HG02943 (cell line): Measurements from ENCODE around the gene HECTD1.
"Not testable (repeated sequence)": the region's sequence is repeated elsewhere in the genome, so short reads cannot be mapped to it uniquely, and the experiment has no call there.

Experiments
- ATAC-seq: cut with Tn5 transposase; IDR thresholded peaks from one replicate; pipeline ENCODE4 v1.9.1; 2021; ENCODE audit warnings: mild to moderate bottlenecking, low read depth, moderate library complexity; ENCODE audit not compliant: unreplicated experiment

HECTD1 gene

DNA sequence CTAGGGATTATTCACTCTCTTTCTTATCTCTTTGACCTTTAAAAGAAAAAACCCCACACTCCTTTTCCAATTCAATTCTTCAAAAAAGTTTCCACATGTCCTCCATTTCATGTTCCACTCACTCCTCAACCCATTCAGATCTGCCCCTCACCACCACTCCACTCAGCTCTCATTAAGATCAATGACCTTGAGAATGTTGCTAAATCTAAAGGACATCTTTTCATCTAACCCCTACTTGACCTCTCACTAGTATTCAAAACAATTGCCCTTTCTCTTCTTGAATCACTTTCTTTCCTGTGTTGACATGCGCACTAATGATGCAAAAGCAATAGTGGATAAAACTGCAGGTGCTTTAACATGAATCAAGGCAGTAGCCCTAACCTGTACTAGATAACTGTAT, 9.9 kb downstream of the HECTD1 start:
- ATAC-seq = no peak

DNA sequence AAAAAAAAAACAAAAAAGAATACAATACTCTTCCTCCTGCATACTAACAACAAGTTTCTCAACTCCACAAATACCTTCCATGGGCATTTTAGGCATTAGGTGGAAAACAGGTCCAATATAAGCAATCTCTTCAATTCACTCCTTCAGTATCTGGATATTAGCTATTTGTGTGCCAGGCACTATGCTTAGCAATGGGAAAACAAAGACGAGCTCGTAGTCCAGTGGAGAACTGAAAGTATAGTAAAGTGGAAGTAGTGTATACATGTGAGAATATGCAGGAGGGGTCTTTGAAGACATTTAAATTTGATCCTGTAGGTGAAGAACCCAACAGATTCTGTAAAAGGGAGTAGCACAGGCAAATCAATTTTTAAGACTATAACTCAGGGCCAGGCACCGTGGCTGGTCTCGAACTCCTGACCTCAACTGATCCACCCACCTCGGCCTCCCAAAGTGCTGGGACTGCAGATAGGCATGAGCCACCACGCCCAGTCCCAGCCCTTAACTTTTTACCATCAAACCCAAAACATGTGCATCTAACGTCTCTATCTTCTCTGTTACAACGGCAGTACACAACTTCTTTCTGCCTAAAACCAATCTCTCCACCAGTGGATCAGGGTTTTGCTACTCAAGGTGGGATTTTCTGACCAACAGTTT, 10.6 kb downstream of the HECTD1 start:
- no peak for ATAC-seq

DNA sequence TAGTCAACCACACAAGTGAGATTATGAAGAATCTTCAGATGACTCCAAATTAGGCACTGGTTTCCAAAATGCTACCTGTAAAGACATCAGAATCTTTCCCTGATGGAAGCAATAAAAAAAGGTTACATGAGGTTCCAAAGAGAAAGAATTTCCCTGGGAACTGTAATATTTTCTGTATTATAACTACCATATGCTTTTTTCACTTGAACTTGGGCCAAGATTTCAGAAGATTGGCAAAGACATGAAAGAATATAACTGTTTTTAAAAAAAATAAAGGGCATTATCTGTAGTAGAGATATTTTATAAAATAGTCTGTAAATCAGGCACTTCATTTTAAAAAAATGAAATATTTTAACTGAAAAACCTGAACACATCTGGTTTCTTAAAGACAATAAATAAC, 12.9 kb downstream of the HECTD1 start:
- ATAC-seq = no peak

DNA sequence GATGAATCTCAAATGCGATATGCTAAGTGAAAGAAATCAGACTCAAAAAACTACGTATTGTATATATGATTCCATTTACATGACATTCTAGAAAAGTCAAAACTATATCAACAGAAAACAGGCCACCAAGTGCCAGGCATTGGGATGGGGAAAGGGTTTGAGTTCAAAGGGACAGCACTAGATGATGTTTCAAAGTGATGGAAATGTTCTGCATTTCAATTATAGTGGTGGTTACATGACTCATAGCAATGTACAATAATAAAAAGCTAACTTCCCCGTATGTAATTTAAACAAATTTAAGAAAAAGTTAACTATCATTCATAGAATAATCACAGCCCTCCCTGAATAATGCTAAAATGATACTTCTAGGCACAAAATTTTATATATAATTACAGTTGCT, 13.5 kb downstream of the HECTD1 start:
- ATAC-seq = no peak

DNA sequence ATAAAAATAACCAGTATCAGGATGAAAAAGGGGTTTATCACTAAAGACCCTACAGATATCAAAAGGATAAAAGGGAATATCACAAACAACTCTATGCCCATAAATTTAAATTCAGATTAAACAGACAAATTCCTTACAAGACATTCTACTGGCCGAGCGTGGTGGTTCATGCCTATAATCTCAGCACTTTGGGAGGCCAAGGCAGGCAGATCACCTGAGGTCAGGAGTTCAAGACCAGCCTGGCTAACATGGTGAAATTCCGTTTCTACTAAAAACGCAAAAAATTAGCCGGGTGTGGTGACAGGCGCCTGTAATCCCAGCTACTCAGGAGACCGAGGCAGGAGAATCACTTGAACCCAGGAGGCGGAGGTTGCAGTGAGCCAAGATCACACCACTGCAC, 15.0 kb downstream of the HECTD1 start:
- ATAC-seq = not testable (repeated sequence)

DNA sequence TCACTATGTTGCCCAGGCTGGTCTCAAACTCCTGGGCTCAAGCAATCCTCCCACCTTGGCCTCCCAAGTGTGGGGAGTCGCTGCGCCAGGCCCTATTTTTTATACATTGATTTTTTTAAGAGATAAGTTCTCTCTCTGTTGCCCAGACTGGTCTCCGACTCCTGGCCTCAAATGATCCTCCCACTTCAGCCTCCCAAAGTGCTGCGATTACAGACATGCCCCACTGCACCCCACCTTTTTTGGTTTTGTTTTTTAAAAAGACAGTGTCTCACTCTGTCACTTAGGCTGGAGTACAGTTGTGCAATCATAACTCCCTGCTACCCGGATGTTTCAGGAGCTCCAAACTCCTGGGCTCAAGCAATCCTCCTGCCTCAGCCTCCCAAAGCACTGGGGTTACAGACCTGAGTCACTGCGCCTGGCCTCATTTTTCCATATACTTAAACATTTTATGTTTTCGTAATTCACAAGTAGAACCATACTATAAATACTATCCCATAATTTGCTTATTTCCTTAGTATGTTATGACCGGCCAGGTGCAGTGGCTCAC, 16.8 kb downstream of the HECTD1 start:
- no peak for ATAC-seq

DNA sequence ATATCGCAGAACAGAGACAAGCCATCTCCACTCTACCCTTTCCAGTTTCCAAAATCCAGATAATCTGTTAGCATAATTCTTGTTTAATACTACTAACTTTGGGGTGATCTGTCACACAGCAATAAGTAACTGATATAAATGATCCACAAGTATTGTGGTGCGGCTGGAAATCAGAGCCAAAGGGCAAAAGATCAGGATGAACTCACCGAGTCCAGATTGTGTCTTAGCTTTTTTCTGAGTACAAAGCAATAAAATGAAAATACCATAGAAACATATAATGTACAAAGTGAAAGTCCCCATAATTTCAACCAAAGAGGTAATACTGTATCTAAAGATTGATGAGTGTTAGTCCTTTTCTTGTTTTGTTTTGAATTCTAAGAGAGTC, 17.4 kb downstream of the HECTD1 start:
- no peak for ATAC-seq

DNA sequence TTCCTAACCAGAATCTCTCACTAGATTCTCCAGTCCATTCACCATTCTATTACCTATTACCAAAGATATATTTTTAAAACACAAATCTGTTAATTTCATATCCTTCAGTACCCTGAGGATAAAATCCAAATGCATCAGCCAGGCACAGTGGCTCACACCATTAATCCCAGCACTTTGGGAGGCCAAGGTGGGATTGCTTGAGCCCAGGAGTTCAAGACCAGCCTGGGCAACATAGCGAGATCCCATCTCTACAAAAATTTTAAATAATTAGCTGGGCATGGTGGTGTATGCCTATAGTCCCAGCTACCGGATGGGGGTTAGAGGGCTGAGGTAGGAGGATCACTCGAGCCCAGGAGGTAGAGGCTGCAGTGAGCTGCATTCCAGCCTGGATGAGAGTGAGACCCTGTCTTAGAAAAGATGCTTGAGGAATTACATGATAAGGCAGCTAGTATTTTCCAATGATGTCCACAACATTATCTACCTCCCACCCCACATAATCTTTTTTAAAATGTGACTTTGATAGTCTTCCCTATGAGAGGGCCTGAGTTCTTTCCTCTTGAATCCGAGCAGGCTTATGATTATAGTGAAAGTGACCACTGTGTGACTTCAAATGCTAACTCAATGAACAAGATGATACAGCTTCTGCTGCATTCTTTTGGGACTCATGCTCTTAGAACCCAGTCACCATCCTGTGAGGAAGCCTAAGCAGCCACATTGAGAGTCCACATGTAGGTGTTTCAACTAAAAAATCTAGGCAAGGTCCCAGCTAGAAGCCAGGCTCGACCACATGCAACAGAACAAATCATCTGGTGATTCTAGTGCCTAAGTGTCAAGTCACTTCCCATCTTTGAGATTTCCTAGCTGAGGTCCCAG, 18.0 kb downstream of the HECTD1 start:
- no peak for ATAC-seq

DNA sequence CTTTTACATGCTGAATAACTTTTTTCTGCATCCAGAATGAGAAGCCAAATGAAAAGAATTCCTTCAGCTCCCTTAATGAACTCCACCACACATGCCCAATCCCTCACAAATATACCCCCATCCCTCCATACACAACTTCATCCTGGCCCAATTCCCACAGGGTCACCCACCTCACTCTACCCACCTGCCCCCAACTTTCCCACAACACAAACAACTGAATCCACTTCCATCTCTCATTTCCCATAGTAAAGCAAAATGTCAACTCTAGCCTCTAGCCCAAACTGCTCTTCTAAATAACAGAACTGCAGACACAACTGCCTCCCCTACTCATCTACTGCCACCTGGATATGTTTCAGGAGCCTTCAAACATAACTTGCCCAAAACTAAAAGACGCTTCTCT, 18.8 kb downstream of the HECTD1 start:
- ATAC-seq = no peak

DNA sequence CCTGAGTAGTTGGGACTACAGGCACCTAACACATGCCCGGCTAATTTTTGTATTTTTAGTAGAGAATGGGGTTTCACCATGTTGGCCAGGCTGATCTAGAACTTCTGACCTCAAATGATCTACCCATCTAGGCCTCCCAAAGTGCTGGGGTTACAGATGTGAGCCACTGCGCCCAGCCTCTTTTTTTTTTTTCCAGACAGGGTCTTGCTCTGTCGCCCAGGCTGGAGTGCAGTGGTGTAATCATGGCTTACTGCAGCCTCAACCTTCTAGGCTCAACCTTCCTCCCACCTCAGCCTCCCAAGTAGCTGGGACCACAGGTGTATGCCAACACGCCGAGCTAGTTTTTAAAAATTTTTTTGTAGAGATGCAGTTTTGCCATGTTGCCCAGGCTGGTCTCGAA, 25.6 kb downstream of the HECTD1 start:
- ATAC-seq = not testable (repeated sequence)

DNA sequence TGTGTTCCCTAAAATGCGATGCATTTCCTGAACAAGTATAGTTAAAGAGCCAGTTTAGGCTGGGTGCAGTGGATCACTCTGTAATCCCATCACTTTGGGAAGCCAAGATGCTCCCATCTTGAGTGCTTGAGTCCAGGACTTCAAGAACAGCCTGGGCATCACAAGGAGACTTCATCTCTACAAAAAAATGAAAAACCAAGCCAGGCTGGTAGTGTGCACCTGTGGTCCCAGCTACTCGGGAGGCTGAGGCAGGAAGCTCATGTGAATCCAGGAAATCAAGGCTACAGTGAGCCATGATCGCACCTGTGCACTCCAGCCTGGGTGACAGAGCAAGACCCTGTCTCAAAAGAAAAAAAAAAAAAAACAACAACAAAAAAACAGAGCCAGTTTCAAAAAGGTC, 26.3 kb downstream of the HECTD1 start:
- ATAC-seq = no peak

DNA sequence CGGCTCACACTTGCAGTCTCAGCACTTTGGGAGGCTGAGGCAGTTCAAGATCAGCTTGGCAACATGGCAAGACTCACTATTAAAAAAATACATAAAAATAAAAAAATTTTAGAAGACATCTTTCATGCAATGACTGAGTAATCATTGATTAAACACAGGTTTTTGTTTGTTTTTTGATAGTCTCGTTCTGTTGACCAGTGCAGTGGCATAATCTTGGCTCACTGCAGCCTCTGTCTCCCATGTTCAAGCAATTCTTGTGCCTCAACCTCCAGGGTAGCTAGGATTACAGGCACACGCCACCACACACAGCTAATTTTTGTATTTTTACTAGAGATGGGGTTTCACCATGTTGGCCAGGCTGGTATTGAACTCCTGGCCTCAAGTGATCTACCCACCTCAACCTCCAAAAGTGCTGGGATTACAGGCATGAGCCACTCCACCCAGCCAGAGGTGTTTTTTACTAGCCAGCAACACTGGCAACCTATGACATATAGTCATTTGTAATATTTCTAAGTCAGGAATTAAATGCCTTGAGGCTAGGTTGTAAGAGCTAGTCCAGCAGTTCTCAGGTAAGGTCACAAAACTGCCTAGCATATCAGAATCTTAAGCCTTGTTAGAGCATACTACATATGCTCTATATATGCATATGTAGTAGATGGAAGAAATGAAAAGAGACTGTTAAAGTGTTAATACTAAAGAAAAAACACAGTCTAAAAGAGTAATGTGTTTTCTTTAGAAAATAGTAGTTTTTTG, 27.1 kb downstream of the HECTD1 start:
- ATAC-seq = no peak

DNA sequence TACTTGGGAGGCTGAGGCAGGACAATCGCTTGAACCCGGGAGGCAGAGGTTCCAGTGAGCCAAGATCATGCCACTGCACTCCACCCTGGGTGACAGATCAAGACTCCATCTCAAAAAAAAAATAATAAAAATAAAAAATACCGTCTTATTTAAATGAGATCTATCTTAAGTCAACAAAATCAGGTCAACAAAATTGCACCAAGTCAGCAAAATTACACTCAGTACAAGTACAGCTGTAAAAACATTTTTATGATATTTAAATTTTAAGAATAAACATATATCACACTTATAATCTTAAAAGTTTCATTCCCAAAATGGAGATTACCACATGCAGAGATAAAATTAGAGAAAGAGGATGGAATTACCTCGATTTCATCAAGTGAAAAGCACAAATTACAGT, 33.2 kb downstream of the HECTD1 start:
- ATAC-seq = no peak

DNA sequence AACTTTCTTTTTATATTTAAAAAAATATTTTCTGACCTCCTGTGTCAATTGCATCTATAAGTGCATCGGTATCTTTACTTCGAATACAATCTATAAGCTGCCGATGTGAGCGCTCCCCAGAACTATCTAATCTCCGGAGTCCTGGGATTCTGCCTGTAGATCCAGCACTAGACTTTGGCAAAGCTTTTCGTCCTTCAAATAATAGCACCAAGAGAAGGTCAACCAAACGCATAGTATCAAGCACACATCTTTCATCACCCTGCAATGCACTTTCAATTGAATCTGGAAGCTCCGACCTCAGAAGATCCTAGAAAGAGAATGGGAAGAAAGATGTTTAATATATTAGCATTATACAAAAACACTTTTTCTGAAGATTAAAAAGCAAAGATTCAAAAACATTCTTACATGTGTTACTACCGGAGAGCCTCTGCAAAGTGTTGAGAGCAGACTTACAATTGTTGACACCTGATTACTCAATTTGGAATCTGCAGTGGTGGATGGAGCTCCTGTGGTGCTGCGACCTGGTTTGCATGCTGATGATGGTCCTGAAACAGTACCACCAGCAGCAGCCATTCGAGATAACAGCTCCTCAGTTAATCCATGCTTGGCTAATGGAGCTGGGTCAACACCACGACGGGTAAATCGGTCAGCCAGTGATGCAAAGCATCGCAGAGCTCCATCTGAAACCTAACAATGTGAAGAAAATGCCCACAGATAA, 34.3 kb downstream of the HECTD1 start:
- no peak for ATAC-seq

DNA sequence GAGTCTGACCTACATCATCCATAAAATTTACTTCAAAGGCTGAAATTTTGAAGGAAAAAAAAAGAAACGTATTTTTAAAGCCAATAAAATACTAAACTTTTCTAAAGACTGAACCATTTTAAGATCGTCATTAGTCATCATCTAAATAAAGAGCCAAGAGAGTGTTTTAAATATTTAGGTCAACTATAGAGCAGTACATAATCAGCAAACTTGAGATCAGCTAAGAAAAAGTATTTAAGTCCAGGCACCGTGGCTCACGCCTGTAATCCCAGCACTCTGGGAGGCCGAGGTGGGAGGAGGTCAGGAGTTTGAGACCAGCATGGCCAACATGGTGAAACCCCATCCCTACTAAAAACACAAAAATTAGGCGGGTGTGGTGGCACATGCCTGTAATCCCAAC, 35.5 kb downstream of the HECTD1 start:
- ATAC-seq = no peak

DNA sequence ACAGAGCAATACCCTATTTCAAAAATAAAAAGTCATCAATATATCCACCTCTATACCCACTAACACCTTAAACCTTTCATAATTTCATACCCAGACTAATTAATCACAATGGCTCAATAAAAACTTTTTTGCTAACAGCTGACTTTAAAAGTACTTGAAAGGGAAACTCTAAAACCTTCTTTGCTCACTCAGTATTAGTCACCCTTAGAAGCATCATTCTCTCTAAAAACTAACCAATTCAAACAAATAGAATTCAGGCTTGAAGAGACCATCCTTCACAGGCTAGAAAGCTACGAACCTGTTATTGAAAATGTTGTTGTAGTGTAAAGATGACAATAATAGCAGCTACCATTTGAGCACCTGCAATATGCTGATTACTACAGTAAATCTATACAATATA, 37.2 kb downstream of the HECTD1 start:
- ATAC-seq = no peak

DNA sequence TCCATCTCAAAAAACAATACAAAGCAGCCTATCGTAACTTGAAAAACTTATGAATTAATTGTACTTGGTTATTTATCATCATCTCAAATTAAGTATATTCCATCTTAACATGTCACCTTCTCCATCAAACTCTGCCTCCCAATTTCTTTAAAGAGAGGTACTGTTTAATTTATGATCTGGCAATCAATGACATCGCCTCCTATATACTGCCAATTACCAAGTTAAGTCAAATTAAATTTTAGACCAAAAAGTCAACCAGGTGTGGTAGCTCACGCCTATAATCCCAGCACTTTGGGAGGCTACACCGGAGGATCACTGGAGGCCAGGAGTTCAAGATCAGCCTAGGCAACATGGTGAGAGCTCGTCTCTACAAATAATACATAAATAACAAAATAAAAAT, 37.7 kb downstream of the HECTD1 start:
- ATAC-seq = no peak

DNA sequence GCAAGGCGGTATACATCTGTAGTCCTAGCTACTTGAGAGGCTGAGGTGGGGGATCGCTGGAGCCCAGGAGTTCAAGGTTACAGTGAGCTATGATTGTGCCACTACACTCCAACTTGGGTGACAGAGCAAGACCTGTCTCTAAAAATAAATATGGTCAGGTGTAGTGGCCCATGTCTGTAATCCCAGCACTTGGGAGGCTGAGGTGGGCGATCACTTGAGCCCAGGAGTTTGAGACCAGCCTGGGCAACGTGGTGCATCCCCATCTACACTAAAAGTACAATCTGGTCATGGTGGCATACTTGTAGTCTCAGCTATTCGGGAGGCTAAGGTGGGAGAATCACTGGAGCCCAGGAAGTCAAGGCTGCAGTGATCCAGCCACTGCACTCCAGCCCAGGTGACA, 40.6 kb downstream of the HECTD1 start:
- no peak for ATAC-seq

DNA sequence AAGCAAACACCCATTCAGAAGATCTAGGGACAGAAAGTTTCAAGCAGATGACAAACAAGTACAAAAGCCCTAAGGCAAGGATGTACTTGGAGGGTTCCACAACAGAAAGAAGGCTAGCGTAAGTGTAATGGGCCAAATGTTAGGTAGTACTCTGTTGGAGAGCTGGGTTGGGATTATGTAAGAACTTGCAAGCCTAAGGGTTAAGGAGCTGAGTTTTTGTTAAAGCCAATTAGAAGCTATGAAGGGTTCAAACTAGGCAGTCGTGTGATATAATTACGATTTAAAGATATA, 41.4 kb downstream of the HECTD1 start:
- ATAC-seq = no peak

DNA sequence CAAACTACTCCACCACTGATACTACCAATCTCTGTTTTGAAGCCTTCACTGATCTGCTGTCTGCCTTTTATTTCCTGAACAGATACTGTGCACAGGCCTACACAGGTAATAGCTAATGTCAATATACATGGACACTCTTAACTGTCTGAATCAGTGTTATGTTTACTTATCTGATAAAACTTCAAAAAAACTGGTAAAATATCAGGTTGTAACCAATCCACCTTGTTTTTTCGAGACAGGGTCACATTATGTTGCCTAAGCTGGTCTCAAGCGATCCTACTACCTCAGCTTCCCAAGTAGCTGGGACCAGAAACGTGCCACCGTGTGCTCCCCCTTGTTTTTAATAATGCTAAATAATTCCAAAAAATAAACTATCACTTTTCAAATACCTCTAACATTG, 43.5 kb downstream of the HECTD1 start:
- ATAC-seq = no peak
